Nucleus accumbens (tissue), 56 donors: ENCODE measurements around the gene TMPRSS6.
"Not testable (repeated sequence)": the region's sequence is repeated elsewhere in the genome, so short reads cannot be mapped to it uniquely, and the experiment has no call there.

Experiments
- DNase-seq, 56 donors: peaks; one replicate each; lab custom pipeline; 2025; lab: John Stamatoyannopoulos, UW

TMPRSS6 gene

GRCh38 chr22:37090920-37091695, 18.4 kb downstream of the TMPRSS6 start:
- DNase-seq: no peak

GRCh38 chr22:37089434-37089833, 20.1 kb downstream of the TMPRSS6 start:
- DNase-seq: no peak

GRCh38 chr22:37088750-37089408, 20.6 kb downstream of the TMPRSS6 start:
- no peak for DNase-seq

DNA sequence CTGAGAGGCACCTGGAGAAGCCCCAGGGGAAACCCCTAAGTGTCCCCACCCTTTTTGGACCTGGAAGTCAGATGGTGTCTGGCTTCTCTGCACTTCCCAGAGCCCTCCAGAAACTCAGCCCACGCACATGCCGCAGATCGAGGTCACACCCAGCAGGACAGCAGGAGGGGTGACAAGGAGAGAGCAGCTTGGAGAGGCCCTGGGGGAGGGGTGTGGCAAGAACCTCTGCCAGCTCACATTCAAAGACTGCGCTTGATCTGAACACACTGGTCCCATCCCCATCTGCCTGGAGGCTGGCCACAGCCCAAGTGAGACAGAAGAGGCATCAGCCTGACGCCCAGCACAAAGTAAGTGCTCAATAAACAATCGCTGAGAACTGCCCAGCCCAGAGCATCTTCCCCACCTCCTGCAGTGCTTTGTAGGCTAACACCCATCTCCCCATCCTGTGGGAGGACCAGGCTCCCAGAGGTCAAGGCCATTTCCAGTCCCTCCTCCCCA, 21.4 kb downstream of the TMPRSS6 start:
- DNase-seq: no peak

DNA sequence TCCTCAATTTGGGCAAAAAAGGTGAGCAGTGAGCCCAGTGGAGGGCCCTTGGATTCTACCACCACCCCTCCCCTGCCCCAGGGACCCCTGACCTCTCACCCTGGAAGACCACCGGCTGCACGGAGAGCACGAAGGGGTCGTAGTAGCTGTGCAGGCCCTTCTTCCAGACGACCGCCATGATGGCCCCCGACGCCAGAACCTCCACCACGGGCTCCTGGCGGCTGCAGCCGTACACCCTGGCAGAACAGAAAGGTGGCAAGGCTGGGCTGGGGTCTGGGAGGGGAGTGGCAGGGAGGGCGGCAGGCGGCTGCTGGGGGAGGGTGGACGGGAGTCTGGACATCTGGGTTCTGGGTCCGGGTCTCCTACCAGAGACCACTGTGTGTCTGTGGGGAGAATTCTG, 23.3 kb downstream of the TMPRSS6 start:
- no peak for DNase-seq

GRCh38 chr22:37084385-37084784, 25.1 kb downstream of the TMPRSS6 start:
- DNase-seq: no peak

DNA sequence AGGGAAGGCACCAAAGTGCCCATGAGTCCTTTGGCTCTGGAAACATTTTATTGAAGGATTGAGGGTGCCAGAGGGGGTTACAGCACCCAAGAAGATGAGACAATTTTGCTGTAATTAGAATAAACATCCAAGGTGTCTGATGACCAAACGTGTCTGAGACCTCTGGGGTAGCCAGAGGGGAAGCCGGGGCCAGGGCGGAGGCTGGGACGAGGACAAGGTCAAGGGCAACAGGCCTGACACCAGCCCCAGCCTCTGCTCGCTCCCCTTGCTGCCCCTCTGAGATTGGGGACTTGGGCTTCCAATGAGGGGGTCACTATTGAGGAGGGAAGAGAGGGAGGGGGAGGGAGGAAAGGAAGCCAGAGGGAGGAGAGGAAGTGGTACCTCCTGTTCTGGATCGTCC, 25.6 kb downstream of the TMPRSS6 start:
- no peak for DNase-seq

- DNase-seq: no peak
Observed at GRCh38 chr22:37082251-37082873, 27.2 kb downstream of the TMPRSS6 start.

DNA sequence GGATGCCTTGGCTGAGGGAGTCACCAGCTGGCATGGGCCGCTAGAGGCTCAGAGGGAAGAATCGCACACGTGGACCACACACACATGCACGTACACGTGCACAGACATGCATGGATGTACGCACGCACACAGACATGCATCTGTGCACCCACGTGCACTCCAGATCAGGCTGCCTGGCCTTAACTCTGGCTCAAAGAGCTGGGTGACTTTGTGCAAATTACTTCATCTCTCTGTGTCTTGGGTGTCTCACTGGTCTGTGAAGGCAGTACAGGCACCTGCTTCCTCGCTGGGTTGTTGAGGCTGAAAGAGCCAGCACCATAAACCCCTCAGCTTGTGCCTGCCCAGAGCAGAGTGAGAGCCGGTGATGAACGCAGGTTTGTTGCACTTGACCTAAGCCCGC, 28.7 kb downstream of the TMPRSS6 start:
- no peak for DNase-seq

DNA sequence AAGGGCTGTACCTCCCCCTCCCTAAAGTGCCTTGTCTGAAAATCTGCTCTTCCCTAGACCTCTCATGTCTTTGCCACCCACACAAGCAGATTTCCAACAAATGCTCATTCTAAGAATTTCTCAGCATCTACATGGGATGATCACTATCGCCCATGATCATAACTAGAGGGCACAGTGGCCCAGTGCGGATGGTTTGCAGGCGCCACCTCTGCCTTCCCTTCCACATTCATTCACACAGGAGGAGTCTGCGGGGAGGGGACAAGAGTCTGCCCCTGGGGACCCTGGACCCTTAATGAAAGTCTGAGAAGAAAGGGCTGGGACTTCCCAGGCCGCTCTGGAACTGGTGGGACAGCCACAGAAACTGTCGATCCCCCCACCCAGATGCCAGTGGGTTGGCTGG, 29.1 kb downstream of the TMPRSS6 start:
- DNase-seq: no peak

GRCh38 chr22:37079668-37080171, 29.8 kb downstream of the TMPRSS6 start:
- no peak for DNase-seq

DNA sequence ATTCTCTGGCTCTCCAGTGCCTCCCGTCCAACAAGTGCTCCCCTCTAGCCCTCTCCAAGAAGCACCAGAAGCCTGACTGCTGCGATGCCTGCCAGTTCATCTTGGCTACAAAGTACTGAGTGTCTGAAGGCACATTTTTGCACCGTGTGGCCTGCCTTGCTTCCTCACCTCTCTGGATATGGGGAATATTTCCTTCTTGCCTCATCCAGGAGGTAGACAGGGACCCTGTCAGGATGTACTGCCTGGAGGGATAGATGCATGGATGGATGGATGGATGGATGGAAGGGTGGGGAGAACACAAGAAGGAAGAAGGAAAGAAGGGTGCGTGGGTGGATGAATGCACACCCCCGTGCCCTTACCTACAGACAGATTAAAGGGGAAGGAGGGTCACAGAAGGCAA, 30.4 kb downstream of the TMPRSS6 start:
- no peak for DNase-seq

DNA sequence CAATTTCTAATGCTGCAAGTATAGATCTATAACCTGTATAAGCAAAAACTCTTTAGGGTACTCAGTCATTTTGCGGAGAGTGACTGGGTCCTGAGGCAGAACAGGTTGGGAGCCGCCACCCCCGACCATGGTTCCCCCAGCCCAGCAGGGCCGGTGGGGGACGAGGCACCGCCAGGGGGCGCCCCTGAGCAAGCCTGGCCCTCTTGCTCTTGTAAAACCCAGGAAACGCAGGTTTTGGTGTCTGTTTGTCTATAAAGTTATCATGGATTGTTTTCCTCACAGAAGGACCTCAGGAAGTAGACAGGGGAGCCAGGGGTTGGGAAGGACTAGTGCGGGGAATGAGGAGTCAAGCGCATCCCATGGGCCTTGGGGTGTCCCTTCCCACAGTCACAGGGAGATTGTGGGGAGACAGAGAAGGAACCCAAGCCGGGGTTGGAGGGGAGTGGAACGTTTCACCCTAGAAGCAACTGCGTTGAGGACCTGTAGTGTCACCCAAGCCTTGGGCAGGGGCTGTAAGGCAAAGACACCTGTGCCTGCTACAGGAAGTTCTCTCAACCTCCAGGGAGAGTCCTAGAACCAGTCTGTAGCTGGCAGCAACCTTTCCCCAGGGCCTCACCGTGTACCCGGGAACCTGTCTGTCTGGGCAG, 31.6 kb downstream of the TMPRSS6 start:
- DNase-seq: peak in 22 of 56 donors; percentile 4 to 65 (median 14)

GRCh38 chr22:37075822-37076433, 33.6 kb downstream of the TMPRSS6 start:
- DNase-seq: no peak

DNA sequence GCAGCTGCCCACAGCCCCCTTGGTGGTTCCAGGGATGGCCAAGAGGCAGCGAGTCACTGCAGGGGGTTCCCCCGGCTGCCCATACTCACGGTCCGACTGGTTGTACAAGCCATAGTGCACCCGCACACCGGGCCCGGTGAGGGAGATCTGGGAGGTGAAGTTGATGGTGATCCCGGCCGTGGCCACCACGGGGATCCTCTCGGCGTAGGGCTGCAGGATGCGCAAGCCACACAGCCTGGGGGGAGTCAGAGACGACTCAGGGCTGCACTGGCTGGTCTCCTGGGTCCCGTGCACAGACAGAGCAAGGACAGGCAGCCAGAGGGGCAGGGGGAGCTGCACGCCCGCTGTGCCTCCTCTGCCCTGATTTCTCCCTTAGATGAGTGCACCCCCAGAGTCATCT, 34.5 kb downstream of the TMPRSS6 start:
- no peak for DNase-seq

DNA sequence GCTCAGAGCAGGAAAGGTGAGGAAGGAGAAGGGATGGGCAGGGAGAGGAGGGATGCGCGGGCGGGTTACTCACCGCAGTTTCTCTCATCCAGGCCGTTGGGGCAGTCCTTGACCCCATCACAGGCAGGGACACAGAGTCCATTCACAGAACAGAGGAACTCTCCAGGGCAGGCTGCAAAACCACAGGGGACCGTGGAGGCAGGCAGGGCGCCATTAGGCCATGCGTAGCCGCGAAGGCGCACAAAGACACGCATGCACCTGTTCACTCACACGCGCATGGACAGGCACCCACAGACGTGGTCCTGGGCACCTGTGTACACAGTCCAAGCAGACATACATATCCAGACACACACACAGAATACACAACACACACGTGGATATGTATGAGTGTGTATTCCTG, 35.0 kb downstream of the TMPRSS6 start:
- no peak for DNase-seq

DNA sequence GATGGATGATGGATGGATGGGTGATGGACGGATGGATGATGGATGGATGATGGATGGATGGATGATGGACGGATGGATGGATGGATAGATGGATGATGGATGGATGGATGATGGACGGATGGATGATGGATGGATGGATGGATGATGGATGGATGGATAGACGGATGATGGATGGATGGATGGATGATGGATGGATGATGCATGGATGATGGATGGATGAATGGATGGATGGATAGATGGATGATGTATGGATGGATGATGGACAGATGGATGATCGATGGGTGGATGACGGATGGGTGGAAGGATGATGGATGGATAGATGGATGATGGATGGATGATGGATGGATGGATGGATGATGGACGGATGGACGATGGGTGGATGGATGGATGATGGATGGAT, 36.8 kb downstream of the TMPRSS6 start:
- DNase-seq: no peak

GRCh38 chr22:37071850-37072592, 37.5 kb downstream of the TMPRSS6 start:
- not testable (repeated sequence) for DNase-seq

- DNase-seq: no peak
Observed at GRCh38 chr22:37070744-37071143, 38.8 kb downstream of the TMPRSS6 start.

DNA sequence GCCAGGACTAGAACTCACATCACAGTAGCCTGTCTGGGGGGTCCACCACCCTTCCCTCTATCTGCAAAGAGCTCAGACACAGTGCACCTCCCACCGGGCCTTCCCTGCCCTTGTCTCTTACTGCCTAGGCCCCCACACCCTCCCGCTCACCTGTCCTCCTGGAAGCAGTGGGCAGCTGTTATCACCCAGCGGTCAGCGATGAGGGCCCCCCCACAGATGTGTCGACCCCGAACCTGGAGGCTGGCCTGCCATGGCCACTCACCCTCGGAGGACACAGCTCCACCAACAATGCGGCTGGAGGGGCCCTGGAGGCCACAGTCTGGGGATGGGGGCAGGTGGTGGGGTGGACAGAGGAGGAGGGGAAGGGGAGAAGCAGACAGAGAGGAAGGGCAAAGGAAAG, 39.2 kb downstream of the TMPRSS6 start:
- no peak for DNase-seq
